Heart left ventricle (tissue), 16 donors: ENCODE measurements around the gene NBR1. TPM values are rescaled to one million over a fixed set of nuclear protein-coding genes. Genes with fewer than 3 reads are reported as not detected.
"Not testable (repeated sequence)": the region's sequence is repeated elsewhere in the genome, so short reads cannot be mapped to it uniquely, and the experiment has no call there.

Source experiments
- ATAC-seq, 4 donors: fragments of 200-7000 bp; cut with Tn5 transposase; one replicate each; pipeline ENCODE4 v1.9.1; 2020 to 2022; ENCODE audit warnings: moderate library complexity in 4 of 4, mild to moderate bottlenecking in 3 of 4, moderate number of reproducible peaks in 1 of 4
- DNase-seq, 5 donors: peaks; one replicate each; pipeline ENCODE4 v3.0.0-alpha.2; 2020
- H3K27ac ChIP-seq, 12 donors: fragments of 200-600 bp; sonication (generic) in 4 of 12; one replicate each; pipeline versions ENCODE4 v1.5.0 to v1.8.0; 2016 to 2022; ENCODE audit warnings: mild to moderate bottlenecking in 2 of 12
- H3K27me3 ChIP-seq, 9 donors: fragments of 200-600 bp; sonication (generic) in 2 of 9; one replicate each; pipeline versions ENCODE4 v1.5.1 to v1.8.0; 2016 to 2022; ENCODE audit warnings: mild to moderate bottlenecking in 3 of 9
- H3K36me3 ChIP-seq, 9 donors: fragments of 200-600 bp; sonication (generic) in 2 of 9; one replicate each; pipeline versions ENCODE4 v1.5.0 to v1.8.0; 2018 to 2022; ENCODE audit warnings: mild to moderate bottlenecking in 2 of 9
- H3K4me1 ChIP-seq, 12 donors: fragments of 200-600 bp; sonication (generic) in 4 of 12; one replicate each; pipeline versions ENCODE4 v1.5.0 to v1.8.0; 2016 to 2022; ENCODE audit warnings: mild to moderate bottlenecking in 3 of 12
- H3K4me3 ChIP-seq, 12 donors: fragments of 200-600 bp; sonication (generic) in 4 of 12; one replicate each; pipeline versions ENCODE4 v1.5.0 to v1.8.0; 2017 to 2022; ENCODE audit warnings: mild to moderate bottlenecking in 9 of 12, moderate library complexity in 4 of 12
- H3K9me3 ChIP-seq, 12 donors: fragments of 200-600 bp; sonication (generic) in 4 of 12; one replicate each; pipeline versions ENCODE4 v1.5.0 to v1.8.0; 2016 to 2022; ENCODE audit warnings: mild to moderate bottlenecking in 1 of 12
- POLR2A ChIP-seq, 2 donors: fragments of 450-650 bp; IDR thresholded peaks; one replicate each; pipeline ENCODE4 v1.6.1; 2017; ENCODE audit warnings: antibody characterized with exemption in 2 of 2, mild to moderate bottlenecking in 2 of 2, moderate library complexity in 2 of 2
- WGBS, 4 donors: extraction: QIAGEN DNeasy Blood & Tissue Kit in 2 of 4; methylation state at CpG; one replicate each; pipeline versions ENCODE4 v1.1.5 to v1.1.7; 2013 to 2018; 5-methylcytosine and 5-hydroxymethylcytosine counted together
- intact Hi-C, 10 donors: fragments of 100-400 bp; cut with DNase I; formaldehyde crosslinking; loops; one replicate each; pipeline versions ENCODE4 v1.11.1 to v1.14.2; 2022
- polyA plus RNA-seq, 2 donors: library from polyadenylated mRNA; stranded (reverse); fragments of 200-250 nt; gene quantifications; one replicate each; pipeline ENCODE4 v1.2.3, GENCODE V29; 2013
- total RNA-seq, 9 donors: library from RNA; depleted of rRNA in 2 of 9; stranded (reverse); fragments of >200 nt in 2 of 9; fragmentation: NEBNext Ultra II Directional in 3 of 9; extraction: Animal tissue kit (Norgen Biotek cat#: 25700) in 3 of 9; gene quantifications; one replicate each; pipeline versions ENCODE4 v1.1.0 to v1.2.4, GENCODE V29; 2016 to 2023
- TF ChIP-seq, protein P1 (sequence below), 12 donors: fragments of 200-600 bp; sonication (generic) in 4 of 12; IDR thresholded peaks; one replicate each; pipeline versions ENCODE4 v1.5.0 to v1.8.0; 2018 to 2022; ENCODE audit warnings: antibody characterized with exemption in 12 of 12, mild to moderate bottlenecking in 5 of 12
- donor health status: ischemic (EF 13 %, LVEDD 7.1; RV severe dilation, severe dysfunction).
- donor health status: healthy with polysubstance abuse.
- donor health status: DM: no; HTN: yes; CAD: no.
- donor health status: DM: no; HTN: no; CAD: no.
- donor health status: ischemic (EF 25% LVEDD 6.9; RV normal size, moderate dysfunction).
- donor health status: ischemic (EF 25% LVEDD 5.7; RV mildly dilated, moderate dysfunction).
- donor health status: healthy.
- donor health status: DM: yes; HTN: yes; CAD: no.
- donor health status: ischemic (EF 35%, LVEDD 5.7; RV mildly dilated, moderate dysfunction).
- donor health status: nonischemic (EF 11% LVEDD 7.7; RV severe dilation, severe dysfunction).
- donor health status: DM: yes; HTN: yes; CAD: no.
- donor health status: PGD.
- donor health status: ischemic (EF 29% LVEDD 5.4; RV normal size, mild dysfunction).
- donor health status: nonischemic (EF 23%, LVEDD 6.1; RV moderate dilation, normal function).

NBR1 gene
- total and polyA plus RNA-seq, 11 donors: 31.6 to 146 (median 97.4) TPM

DNA sequence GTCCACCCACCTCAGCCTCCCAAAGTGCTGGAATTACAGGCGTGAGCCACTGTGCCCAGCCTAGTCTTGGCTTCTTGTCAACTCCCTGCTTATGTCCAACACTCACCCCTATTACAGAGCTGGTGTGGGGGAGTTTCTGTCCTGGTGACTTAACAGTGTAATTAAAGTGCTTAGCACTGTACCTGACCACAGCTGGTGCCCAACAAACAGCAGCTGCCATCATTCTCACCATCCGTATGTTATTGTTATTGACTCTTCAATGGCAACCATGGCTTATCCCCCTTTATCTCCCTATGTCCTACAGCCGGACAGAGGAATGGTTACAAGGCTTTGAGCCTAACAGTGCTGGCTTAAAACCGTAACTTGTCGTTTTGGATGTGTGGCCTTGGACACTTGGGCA lies 28.9 kb upstream of the NBR1 start:
- intact Hi-C loops: no loop called here
- peaks cover 0 to 23% (median 5%) of the 10 kb centered on the region in 9 donors for H3K36me3 ChIP-seq
- H3K27me3 ChIP-seq: no peaks in the 10 kb centered on the region
- ATAC-seq (no peak), DNase-seq (no peak)
- no peak overlapping the region for H3K4me3 ChIP-seq
- WGBS, 4 donors: 85 to 94% (median 90%) methylated on average over 5 of the region's 5 CpGs
- no peaks in the 10 kb centered on the region for H3K9me3 ChIP-seq
- TF ChIP-seq, protein P1, sequence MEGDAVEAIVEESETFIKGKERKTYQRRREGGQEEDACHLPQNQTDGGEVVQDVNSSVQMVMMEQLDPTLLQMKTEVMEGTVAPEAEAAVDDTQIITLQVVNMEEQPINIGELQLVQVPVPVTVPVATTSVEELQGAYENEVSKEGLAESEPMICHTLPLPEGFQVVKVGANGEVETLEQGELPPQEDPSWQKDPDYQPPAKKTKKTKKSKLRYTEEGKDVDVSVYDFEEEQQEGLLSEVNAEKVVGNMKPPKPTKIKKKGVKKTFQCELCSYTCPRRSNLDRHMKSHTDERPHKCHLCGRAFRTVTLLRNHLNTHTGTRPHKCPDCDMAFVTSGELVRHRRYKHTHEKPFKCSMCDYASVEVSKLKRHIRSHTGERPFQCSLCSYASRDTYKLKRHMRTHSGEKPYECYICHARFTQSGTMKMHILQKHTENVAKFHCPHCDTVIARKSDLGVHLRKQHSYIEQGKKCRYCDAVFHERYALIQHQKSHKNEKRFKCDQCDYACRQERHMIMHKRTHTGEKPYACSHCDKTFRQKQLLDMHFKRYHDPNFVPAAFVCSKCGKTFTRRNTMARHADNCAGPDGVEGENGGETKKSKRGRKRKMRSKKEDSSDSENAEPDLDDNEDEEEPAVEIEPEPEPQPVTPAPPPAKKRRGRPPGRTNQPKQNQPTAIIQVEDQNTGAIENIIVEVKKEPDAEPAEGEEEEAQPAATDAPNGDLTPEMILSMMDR (IDR thresholded peaks at IDR 0.05): no peak
- TF ChIP-seq POLR2A (IDR thresholded peaks at IDR 0.05): no peak
- no peak overlapping the region for H3K27ac ChIP-seq
- H3K4me1 ChIP-seq: no peaks in the 10 kb centered on the region

DNA sequence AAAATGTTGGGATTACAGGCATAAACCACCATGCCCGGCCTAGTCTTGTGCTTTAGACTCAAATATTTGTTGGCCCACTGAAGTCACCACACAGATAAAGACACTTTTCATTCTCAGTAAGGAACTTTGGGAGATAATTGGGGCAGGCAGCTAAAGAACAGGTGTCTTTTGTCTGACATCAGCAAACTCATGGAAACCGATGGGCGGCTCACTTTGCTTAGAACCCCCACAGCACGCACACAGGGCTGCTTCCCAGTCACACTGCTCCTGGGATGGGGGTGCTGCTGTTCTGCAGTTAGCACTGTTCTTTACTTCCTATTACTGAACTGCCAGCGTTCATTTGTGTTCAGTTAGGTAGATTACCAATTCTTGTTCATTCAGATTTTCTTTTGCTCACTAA lies 27.8 kb upstream of the NBR1 start:
- DNase-seq (no peak), ATAC-seq (no peak)
- Histone ChIP-seq H3K27ac (no peak overlapping the region), H3K4me3 (no peak overlapping the region), H3K4me1 (no peaks in the 10 kb centered on the region), H3K27me3 (no peaks in the 10 kb centered on the region), H3K36me3 (peaks cover 0 to 23% (median 5%) of the 10 kb centered on the region in 9 donors), H3K9me3 (no peaks in the 10 kb centered on the region)
- WGBS, 4 donors: 83 to 88% (median 86%) methylated on average over 5 of the region's 5 CpGs
- TF ChIP-seq, protein P1 (IDR thresholded peaks at IDR 0.05): no peak
- no peak for TF ChIP-seq POLR2A (IDR thresholded peaks at IDR 0.05)
- intact Hi-C loops: no loop called here

GRCh38 chr17:43146649-43147048 lies 24.4 kb upstream of the NBR1 start:
- TF ChIP-seq POLR2A (IDR thresholded peaks at IDR 0.05): no peak
- TF ChIP-seq, protein P1 (IDR thresholded peaks at IDR 0.05): no peak
- intact Hi-C loops: no loop called here
- ATAC-seq (no peak), DNase-seq (no peak)
- Histone ChIP-seq H3K36me3 (peaks cover 0 to 23% (median 5%) of the 10 kb centered on the region in 9 donors), H3K27me3 (no peaks in the 10 kb centered on the region), H3K9me3 (no peaks in the 10 kb centered on the region), H3K27ac (no peak overlapping the region), H3K4me1 (no peaks in the 10 kb centered on the region), H3K4me3 (no peak overlapping the region)
- 75 to 90% (median 88%) methylated on average over 4 of the region's 4 CpGs for WGBS, 4 donors

GRCh38 chr17:43151880-43152456 lies 19.0 kb upstream of the NBR1 start:
- no peak for ATAC-seq
- Histone ChIP-seq H3K36me3 (peaks cover 0 to 17% (median 9%) of the 10 kb centered on the region in 9 donors), H3K4me3 (no peak overlapping the region), H3K27ac (no peak overlapping the region), H3K27me3 (no peaks in the 10 kb centered on the region), H3K9me3 (no peaks in the 10 kb centered on the region), H3K4me1 (no peaks in the 10 kb centered on the region)
- TF ChIP-seq, protein P1 (IDR thresholded peaks at IDR 0.05): no peak
- TF ChIP-seq POLR2A (IDR thresholded peaks at IDR 0.05): no peak
- intact Hi-C loops: loop anchor here in 2 of 10 donors (10.0 kb wide), 2 partner anchors 137 to 517 kb away; no protein-coding TSS in a partner anchor
- no peak for DNase-seq
- 96 to 98% (median 97%) methylated on average over 3 of the region's 3 CpGs for WGBS, 4 donors

- ATAC-seq, DNase-seq, H3K27me3 ChIP-seq, H3K9me3 ChIP-seq, H3K27ac ChIP-seq, H3K4me1 ChIP-seq, H3K4me3 ChIP-seq: not testable (repeated sequence)
- intact Hi-C loops: loop anchor here in 2 of 10 donors (10.0 kb wide), 2 partner anchors 139 to 519 kb away; no protein-coding TSS in a partner anchor
- peaks cover 0 to 26% (median 9%) of the 10 kb centered on the region in 9 donors for H3K36me3 ChIP-seq
- WGBS, 4 donors: 70 to 77% (median 74%) methylated on average over 3 of the region's 3 CpGs
Measured at GRCh38 chr17:43153197-43153835, 17.7 kb upstream of the NBR1 start.
